GM12872 (cell line): ENCODE data around the gene FRAS1.

ENCODE experiments used
- TF ChIP-seq, protein P1 (sequence below): IDR thresholded peaks from 3 replicates; pipeline ENCODE4 v1.5.1; 2011; ENCODE audit warnings: low read depth, mild to moderate bottlenecking, low read length, moderate library complexity; ENCODE audit not compliant: insufficient read depth

Gene FRAS1

DNA sequence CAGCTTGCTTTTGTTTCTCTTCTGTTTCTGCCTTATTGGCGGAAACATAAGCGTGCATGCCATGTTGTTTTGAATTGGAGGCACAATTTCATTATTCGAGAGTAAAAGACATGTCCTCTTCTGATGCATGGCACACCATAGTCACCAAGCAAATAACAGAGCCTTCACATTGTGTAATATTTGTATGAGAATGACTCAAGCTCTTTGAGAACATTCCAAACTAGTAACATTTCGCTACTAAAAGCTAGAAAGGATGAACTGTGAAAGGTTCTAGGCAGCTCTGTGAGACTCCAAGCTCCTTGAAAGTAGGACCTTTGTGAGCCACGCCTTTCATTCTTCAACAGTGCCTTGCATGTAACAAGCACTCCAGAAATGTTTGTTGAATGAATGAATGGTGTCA is 485.2 kb downstream of the FRAS1 start:
- TF ChIP-seq, protein P1, sequence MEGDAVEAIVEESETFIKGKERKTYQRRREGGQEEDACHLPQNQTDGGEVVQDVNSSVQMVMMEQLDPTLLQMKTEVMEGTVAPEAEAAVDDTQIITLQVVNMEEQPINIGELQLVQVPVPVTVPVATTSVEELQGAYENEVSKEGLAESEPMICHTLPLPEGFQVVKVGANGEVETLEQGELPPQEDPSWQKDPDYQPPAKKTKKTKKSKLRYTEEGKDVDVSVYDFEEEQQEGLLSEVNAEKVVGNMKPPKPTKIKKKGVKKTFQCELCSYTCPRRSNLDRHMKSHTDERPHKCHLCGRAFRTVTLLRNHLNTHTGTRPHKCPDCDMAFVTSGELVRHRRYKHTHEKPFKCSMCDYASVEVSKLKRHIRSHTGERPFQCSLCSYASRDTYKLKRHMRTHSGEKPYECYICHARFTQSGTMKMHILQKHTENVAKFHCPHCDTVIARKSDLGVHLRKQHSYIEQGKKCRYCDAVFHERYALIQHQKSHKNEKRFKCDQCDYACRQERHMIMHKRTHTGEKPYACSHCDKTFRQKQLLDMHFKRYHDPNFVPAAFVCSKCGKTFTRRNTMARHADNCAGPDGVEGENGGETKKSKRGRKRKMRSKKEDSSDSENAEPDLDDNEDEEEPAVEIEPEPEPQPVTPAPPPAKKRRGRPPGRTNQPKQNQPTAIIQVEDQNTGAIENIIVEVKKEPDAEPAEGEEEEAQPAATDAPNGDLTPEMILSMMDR = no peak

DNA sequence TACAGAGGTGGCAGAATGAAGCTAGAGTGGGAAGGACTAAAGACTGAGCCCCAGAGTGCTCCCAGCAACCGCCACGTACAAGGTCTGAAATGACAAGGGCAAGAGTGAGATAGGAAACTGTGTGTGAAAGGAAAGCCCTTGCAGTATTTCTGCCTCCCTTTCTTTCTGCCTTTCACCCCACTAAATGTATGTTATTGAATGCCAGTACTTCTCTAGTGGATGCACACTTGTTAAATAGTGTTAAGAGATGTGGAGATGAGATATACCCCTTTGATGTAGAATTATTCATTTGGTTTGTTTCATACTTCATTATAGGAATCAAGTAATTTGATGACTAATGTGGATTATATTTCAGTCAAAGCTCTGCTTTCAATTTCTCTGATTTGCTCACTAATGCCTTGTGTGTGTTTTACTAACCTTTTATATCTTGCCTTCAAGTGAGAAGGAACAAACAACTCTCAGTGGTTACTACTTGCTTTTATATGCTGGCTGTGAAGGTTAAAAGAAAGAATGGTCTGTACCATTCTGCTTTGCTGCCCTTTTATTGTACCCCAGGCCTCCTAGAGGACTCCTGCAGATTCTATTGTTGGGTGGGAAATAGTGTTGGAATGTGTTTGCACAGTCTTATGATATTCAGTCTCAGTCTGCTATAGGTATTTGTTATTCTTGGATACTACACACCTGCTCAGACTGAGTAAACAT is 486.5 kb downstream of the FRAS1 start:
- TF ChIP-seq, protein P1 = no peak

DNA sequence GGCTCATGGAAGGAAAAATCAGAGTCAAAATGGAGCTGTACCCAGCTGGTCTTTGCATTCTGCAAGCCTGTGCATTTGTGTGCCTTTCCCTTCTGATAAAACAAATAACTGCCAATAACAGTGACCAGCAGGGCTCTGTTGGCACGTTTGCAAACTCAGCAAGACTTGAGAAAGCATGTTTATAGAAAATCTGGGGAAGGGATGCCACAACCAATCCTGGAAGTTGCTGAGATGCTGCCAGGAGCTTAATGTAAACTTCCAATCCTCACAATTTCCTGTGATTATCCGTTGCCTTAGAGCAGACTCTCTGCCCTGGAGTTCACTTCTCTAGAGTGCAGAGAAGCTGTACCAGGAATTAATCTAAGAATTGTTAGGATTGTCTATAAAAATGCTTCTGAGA is 487.6 kb downstream of the FRAS1 start:
- TF ChIP-seq, protein P1 = no peak

DNA sequence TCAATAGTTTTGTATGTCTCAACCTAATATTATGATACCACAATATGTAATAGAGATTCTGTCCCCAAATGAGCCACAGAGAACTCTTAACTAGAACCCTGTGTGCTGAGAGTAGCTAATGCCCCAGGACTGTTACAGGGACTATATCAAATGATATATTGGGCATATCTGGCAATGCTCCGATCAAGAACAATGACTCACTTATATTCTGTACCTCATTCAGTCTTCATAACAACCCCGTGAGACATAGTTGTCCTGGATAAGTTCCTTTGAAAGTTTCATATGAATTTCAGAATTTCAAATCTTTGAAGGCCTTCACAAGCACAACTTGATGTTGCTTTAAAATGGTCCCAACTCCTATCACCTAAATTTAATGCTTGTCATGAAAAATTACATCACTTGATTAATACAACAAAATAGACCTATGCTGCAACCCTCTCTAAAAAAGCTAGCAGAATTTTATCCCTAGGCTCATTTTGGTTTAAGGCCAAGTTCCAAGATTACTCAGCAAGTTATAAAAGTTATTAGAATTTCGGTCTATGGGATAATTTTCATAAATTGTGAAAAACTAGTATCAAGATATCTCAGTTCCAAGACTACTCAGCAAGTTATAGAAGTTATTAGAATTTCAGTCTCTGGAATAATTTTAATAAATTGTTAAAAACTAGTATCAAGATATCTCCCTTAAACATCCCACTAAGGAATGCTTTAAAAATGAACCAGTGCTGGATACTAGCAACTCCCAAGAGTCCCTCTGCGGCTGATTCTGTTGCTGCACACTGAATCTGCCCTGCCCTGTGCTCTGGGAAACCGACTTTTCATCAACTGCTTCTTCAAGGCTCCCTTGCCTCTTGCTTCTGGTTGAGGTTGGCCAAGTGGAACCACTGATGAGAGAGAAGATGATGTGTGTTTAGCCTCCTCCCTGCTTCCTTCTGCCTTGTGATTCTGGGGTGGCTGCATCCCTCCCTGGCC is 488.4 kb downstream of the FRAS1 start:
- TF ChIP-seq, protein P1 = no peak

DNA sequence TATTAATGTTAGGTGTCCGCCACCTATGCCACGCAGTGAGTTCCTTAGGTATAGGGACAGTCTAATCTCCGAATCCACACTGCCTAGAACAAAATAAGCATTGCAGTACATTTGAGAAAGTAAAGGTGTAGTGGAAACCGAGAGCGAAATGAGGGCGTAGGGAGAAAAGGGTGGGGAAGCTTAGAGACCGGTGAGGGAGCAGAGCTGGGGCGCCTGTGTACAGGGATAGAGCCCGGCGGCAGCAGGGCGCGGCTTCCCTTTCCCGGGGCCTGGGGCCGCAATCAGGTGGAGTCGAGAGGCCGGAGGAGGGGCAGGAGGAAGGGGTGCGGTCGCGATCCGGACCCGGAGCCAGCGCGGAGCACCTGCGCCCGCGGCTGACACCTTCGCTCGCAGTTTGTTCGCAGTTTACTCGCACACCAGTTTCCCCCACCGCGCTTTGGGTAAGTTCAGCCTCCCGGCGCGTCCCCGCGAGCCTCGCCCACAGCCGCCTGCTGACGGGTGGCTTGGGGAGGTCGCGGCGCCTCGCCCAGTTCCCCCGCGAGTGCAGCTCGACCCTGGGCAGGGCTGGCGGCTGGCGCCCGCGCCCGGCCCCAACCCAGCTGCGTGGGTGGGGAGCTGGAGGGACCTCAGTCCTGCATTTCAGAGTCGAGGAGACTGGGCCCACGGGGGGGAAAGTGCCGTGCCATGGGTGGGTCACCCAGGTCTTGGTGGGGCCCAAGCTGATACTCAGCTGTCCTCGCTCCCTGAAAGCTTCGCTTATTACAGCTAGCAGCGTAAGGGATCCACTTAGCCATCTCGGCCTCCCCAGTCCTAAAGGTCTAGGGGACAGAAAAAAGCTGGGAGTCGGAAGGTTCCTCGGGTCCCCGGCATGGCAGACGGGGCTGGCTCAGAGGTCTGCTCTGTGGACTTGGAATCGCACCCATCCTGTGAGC is 494.6 kb downstream of the FRAS1 start, which contains the start of gene ANXA3:
Gene ANXA3, plus strand, starts transcription at position 351 of the 932 bp plus-strand sequence. CDS start 2,704 bp downstream, outside the sequence.
- TF ChIP-seq, protein P1 = no peak

DNA sequence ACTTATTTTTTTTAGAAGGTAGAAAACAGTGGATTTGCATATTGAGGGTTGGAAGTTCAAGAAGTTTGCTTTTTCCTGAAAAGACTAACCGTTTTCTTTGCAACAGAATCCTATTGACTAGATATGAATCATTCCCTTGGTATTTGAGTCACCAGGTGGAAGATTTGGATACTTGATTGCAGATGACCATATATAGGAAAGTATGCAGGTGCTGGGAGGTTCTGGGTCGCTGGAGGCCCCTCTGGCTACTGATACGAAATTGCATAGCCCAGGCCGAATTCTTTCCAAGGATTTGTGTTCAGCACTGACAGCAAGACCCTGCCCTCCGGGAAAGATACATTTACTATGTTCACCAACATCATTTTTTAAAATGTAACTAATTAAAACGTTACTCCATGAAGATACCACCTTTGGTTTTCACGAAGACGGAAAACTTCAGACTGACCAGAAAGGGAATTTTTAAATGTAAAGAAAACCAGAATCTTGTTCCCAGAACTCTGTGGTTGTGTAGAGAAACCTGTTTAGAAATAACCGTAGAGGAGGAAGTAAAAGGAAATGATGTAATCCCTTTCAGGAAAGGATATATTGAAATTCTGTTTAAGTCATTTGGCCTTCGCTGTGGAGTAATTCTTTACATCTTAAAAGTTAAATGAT is 495.4 kb downstream of the FRAS1 start:
- TF ChIP-seq, protein P1 = no peak
